Smooth muscle cell of the pulmonary artery (primary cell): ENCODE data around the gene HOXB2. TPM values are rescaled to one million over a fixed set of nuclear protein-coding genes. Genes with fewer than 3 reads are reported as not detected.

Experiments used
- total RNA-seq: library from RNA; depleted of rRNA; stranded (reverse); fragments of >200 nt; gene quantifications from 2 replicates; pipeline ENCODE4 v1.2.3, GENCODE V29; 2014

Gene HOXB2
- 7.5 and 12.0 TPM in 2 replicates for total RNA-seq

DNA sequence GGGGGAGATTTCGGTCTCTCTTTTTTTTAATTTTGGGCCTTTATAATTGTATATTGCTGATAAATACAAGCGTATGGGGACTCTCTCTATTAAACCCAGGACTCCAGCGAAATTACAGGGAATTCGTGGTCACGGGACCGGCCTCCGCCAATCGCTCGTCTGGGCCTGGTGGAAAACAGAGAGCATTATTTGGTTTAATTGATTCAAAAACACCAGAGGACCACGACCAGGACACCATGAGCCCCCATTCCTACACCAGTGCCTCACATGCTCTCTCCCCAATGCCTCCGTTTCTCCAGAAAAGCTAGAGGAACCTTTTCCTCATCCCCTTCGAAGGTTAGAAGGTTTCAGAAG lies at the start of gene HOXB2:
Gene HOXB2, minus strand, starts transcription at position 88 of the 354 bp plus-strand sequence. CDS start 198 bp downstream, outside the sequence.

DNA sequence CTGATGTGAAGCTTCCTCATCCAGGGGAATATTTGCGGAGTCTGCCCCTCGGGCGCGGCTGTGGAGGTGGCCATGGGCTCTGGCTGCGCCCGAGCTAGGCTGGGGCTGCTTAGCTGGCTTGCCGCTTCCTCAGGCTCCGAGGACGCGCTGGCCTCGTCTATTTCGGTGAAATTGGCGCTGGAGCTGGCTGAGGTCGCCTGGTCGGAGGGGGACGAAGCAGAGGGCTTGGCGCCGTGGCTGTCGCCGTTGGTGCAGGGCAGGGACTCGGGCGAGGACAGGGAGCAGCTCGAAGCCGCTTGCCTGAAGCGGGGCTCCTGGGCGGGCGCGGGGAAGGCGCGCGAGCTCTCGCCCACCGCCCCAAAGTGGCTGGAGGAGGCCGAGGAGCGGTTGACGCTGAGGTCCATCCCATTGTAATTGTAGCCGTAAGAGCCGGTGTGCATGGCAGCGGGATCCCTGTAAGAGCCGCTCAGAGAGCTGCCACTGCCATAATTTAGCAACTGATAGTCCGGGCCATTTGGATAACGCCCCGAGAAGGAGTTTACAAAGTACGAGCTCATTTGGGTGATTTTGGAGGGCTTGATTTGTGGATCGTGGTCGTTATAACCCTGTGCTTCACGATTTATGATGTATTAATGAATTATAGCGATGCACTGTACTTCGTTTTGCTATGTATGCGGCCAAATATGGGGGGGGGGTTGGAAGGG lies 48.4 kb upstream of the HOXB2 start, which contains the start of gene HOXB5:
Gene HOXB5, minus strand, starts transcription at position 654 of the 704 bp plus-strand sequence. Its CDS starts 97 bp downstream, at position 557.

DNA sequence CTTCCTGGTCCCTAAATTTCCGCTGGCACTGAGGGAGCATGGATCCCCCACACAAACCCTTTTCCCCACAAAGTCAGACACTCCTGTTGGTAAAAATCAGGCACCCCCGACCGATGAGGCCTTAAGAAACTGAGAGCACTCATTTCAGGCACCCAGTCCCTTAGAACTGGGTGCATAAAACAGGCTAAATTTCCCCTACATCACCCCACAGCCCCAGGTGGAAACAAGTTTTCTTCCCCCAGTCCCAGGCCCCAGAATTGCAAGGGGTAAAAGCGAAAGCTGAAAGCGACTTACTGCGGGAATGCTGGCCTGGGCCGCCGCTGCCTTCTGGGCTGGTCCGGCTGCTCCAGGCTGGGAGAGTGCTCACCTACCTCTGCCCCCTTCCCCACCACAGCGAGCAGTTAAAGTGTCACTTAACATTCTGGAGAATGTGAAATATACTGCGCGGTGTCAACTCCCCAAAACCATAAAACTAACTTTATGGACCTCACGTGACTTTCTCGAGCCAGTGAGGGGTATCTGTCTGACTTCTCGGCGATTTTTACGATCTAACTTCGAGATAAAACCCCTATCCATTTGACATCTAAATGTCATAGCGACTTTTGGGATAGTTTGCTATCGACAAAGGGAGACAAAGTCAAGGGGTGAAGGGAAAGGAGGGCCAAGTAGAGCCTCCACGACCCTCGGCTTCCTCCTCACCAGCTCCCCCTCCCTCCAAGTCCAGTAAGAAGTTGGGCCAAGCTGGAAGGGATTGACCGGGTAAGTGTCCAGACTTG lies 45.1 kb upstream of the HOXB2 start, which contains the start of gene HOXB3:
Gene HOXB3, minus strand, starts transcription at position 411 of the 776 bp plus-strand sequence. CDS start 37,767 bp downstream, outside the sequence.

DNA sequence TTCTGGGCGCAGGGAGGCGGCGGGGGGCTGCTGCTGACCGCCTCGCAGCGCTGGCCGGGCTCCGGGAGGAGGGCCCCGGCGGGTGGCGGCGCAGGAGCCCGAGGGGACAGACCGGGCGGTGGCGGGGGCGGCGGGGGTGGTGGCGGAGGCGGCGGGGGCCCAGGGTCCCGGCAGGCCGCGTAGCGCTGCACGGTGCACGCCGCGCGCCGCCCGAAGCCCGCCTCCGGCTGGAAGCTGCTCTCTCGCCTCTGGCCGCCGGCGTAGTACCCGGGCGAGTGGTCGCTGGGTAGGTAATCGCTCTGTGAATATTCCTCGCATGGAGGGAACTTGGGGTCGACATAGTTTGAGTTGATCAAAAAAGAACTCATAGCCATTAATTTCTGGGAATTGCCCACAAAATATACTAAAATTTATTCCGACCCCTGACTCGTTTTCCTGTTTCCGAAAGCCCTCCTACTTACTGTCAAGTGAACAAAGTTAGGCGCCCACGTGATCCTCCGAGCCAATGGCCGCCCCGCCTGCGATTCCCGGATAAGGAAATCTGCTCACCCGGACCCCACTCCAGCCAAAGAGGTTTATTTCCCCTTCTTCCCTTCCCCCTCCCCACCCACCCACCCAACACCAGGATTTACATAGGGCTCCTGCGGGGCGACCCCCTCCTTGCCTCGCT lies 33.2 kb upstream of the HOXB2 start, which contains the start of gene HOXB4:
Gene HOXB4, minus strand, starts transcription at position 405 of the 670 bp plus-strand sequence. Its CDS starts 31 bp downstream, at position 374.

DNA sequence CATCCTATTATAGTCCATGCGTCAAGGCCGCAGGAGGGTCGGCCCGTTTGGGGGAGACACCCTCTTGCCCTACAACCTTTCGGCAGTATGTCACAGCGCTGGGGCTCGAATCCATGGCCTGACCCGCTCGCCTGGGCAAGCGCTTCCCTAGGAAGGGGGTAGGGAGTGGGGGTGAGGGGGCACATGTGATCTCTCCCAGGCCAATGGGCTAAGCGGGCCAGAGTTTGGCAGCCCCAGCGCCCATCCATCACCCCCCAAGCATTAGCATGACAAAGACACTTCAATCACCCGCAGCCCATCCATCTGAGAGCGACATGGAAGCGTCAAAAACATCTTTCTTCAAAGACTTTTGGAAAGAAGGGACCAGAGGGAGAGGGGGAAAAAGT lies 14.0 kb downstream of the HOXB2 start, which contains the start of gene HOXB1:
Gene HOXB1, minus strand, starts transcription at position 125 of the 386 bp plus-strand sequence. Its CDS starts 107 bp downstream, at position 18.

Other genes starting within 250 kb of the HOXB2 start
- gene SKAP1, start 114.9 kb downstream of the HOXB2 start, total RNA-seq: not detected in 2 replicates
- gene HOXB1, start 14.1 kb downstream of the HOXB2 start, total RNA-seq: not detected in 2 replicates
- 3.1 and 4.6 TPM in 2 replicates for gene HOXB4, start 33.2 kb upstream of the HOXB2 start, total RNA-seq
- gene HOXB3, start 45.1 kb upstream of the HOXB2 start, total RNA-seq: 8.4 and 11.1 TPM in 2 replicates
- gene HOXB5, start 48.7 kb upstream of the HOXB2 start, total RNA-seq: 0.20 and 0.50 TPM in 2 replicates
- 2.3 and 3.0 TPM in 2 replicates for gene HOXB6, start 59.9 kb upstream of the HOXB2 start, total RNA-seq
- 1.6 and 1.8 TPM in 2 replicates for gene HOXB7, start 65.9 kb upstream of the HOXB2 start, total RNA-seq
- gene HOXB8, start 70.2 kb upstream of the HOXB2 start, total RNA-seq: 0.10 TPM in 1 of 2 replicates, not detected in the other
- not detected in 2 replicates for gene HOXB9, start 81.2 kb upstream of the HOXB2 start, total RNA-seq
- gene PRAC1, start 177.4 kb upstream of the HOXB2 start, total RNA-seq: not detected in 2 replicates
- gene PRAC2, start 178.1 kb upstream of the HOXB2 start, total RNA-seq: not detected in 2 replicates
- gene HOXB13, start 183.6 kb upstream of the HOXB2 start, total RNA-seq: not detected in 2 replicates